NCI-H524 (cell line): Measurements from ENCODE around the gene MESP2.

Experiments used
- DNase-seq, 2 experiments: peaks; one replicate each; lab custom pipeline; 2025; lab: John Stamatoyannopoulos, UW

Gene MESP2, protein sequence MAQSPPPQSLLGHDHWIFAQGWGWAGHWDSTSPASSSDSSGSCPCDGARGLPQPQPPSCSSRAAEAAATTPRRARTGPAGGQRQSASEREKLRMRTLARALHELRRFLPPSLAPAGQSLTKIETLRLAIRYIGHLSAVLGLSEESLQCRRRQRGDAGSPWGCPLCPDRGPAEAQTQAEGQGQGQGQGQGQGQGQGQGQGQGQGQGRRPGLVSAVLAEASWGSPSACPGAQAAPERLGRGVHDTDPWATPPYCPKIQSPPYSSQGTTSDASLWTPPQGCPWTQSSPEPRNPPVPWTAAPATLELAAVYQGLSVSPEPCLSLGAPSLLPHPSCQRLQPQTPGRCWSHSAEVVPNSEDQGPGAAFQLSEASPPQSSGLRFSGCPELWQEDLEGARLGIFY

GRCh38 chr15:89776274-89777072, at the start of gene MESP2:
TSS of gene MESP2 (plus strand) at chr15:89776332. CDS start at chr15:89776358, 26 bp downstream.
- DNase-seq, result peak; percentile 45 to 82

- no peak for DNase-seq
Measured at GRCh38 chr15:89728254-89728653, 47.9 kb upstream of the MESP2 start.

DNA sequence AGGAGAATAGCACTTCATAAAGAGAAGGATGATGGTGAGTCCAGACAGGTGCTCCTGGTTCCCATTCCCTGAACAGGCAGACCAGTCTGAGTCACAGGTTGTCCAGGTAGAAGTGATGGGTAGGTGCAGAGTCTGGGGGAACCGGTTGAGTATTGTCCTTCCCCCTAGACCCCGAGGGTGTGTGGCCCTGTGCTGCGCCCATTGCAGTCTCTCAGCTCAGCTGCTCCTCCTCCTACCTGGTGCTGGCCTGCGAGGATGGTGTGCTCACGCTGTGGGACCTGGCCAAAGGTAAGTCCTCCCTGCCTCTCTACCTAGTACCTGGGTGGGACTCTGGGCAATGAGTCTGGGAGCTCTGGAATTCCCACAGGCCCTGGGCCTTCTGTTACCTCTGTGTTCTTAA, 44.9 kb upstream of the MESP2 start:
- DNase-seq, result no peak

DNA sequence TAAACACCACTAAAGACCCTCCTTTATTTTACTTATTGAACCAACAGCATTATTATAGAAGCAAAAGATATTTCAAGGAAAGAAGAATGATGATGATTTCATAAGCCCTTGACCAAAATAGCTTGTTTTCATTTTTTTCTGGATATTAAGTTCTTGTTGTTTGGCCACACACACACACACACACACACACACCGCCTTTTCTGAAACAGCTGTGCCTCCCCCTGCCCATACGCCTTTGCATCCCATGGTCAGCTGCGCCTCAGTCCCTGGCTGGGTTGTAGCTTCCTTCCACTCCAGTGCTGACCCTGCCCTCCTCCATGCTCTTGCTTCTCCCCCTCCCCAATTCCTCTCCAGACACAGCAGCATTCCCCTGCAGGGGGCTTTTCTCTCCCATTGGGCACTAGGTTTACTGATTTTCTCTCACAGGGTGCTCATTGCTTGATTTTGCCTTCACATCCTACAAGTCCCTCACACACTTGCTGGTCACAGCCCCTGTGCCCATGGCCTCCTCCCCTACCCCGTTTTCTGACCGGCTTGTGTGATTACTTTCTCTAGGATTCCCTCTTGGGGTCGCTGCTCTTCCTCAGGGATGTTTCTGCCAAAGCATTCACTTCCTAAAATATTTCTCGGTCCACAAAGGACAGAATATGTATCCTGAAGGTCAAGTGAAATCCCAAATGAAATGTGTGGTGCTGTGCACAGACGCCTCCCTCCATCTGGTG, 43.5 kb upstream of the MESP2 start:
- DNase-seq, result no peak

GRCh38 chr15:89735773-89736172, 40.4 kb upstream of the MESP2 start:
- no peak for DNase-seq

GRCh38 chr15:89740137-89740536, 36.0 kb upstream of the MESP2 start:
- peak; percentile 65 to 91 for DNase-seq

DNA sequence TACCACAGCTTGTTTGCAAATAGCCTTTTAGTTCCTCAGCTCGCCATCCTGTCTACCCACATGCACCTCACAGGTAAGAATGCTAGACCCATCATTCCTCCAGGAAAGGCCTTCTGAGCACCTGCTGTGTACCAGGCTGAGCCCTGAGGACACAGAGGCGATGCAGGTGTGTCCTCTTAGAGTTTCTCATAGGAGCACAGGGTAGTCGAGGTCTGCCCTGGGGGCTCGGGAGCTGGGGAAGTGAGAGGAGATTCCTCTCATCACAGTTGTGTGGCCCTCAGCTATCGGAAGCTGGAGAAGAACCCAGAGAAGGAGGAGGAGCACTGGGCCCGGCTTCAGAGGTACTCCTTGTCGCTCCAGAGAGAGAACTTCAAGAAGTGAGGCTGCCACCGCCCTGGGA, 33.1 kb upstream of the MESP2 start:
- DNase-seq, result no peak

DNA sequence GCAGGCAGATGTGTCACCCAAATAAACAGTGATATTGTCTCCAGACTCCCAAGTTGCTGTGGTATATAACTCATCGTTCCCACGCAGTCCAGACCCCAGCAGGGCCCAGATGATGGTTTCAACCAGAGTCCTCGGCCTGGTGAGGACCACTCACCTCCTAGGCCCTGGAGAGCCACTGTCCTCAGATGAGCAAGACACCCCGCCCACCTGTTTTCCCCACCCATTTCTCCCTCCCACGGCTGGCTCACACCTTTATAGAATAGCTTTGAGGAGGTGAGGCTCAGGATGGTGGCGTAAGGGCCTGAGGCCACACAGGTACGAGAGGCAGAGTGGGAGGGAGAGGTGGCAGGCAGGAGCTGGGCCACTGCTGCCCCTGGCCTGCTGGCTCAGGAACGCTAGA, 32.5 kb upstream of the MESP2 start:
- no peak for DNase-seq

- DNase-seq, result no peak
Measured at GRCh38 chr15:89745131-89745530, 31.0 kb upstream of the MESP2 start.

GRCh38 chr15:89745768-89746167, 30.4 kb upstream of the MESP2 start:
- no peak for DNase-seq

DNA sequence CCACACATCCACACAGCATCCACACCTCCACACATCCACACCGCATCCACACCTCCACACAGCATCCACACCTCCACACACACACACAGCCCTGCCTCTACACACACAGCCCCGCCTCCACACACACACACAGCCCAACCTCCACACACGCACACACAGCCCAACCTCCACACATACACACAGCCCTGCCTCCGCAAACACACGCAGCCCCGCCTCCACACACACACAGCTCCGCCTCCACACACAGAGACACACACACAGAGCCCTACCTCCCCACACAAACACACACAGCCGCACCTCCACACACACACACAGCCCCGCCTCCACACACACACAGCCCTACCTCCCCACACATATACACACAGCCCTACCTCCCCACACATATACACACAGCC, 29.7 kb upstream of the MESP2 start:
- no peak for DNase-seq

DNA sequence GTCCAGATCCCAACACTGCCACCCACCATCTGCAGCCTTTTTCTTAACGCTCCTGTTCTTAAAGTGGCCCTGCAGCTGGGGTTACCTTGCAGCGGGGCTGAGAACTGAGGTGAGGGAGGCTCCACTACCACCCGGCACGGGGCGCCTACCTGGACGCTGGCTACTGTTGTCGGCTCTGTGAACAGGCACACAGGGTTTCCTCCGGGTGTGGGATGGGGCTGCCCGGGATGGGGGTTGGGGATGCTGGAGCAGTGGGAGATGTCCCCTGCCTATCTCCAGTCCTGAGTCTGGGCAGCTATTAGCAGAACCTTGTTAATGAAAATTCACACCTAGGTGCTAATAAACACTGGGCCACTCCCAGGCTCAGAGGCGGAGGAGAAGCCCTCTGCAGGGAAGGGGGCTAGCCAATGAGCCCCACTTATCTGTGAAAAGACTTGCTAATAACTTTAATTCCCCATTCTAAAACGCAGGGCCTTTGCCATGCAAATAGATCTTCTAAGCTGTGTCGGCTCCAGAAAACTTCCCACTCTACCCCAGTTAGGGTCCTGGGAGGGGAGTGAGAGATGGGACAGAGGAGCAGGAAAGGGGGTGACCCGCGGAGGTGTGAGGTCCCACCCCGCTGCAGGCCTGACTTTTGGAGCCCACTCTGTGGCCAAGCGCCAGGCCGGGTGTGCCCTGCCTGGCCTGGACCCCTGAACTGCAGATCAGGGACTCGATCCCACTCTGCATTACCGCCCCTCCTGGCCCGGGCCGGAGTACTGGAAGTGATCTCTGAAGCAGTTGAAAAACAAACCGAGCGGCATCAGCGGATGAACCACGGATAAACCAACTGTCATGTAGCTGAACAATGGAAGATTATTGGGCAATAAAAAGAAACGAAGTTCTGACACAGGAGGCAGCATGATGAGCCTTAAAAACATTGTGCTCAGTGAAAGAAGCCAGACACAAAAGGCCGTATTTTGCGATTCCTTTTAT, 28.1 kb upstream of the MESP2 start:
- no peak for DNase-seq

- no peak for DNase-seq
Measured at GRCh38 chr15:89749054-89749453, 27.1 kb upstream of the MESP2 start.

GRCh38 chr15:89749526-89749925, 26.6 kb upstream of the MESP2 start:
- no peak for DNase-seq

- peak; percentile 32 to 52 for DNase-seq
Measured at GRCh38 chr15:89749951-89750559, 26.1 kb upstream of the MESP2 start.

- peak; percentile 85 to 95 for DNase-seq
Measured at GRCh38 chr15:89750560-89751542, 25.3 kb upstream of the MESP2 start, which contains the start of gene MESP1. TSS of gene MESP1 (minus strand) at chr15:89751249. CDS start at chr15:89751231, 18 bp downstream.

- DNase-seq, result no peak
Measured at GRCh38 chr15:89751748-89752147, 24.4 kb upstream of the MESP2 start.

DNA sequence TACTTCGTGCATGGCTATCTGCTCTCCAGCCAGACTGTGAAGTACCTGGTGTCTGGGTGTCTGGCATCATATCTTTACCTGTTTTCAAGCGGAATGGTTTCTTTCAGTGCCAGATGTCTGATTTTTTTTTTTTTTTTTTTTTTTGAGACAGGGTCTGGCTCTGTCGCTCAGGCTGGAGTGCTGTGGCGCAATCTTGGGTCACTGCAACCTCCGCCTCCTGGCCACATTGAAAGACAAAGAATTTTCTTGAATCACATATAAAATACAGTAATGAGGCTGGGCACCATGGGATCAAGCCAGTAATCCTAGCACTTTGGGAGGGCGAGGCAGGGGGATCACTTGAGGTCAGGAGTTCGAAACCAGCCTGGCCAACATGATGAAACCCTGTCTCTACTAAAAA, 22.3 kb upstream of the MESP2 start:
- no peak for DNase-seq

DNA sequence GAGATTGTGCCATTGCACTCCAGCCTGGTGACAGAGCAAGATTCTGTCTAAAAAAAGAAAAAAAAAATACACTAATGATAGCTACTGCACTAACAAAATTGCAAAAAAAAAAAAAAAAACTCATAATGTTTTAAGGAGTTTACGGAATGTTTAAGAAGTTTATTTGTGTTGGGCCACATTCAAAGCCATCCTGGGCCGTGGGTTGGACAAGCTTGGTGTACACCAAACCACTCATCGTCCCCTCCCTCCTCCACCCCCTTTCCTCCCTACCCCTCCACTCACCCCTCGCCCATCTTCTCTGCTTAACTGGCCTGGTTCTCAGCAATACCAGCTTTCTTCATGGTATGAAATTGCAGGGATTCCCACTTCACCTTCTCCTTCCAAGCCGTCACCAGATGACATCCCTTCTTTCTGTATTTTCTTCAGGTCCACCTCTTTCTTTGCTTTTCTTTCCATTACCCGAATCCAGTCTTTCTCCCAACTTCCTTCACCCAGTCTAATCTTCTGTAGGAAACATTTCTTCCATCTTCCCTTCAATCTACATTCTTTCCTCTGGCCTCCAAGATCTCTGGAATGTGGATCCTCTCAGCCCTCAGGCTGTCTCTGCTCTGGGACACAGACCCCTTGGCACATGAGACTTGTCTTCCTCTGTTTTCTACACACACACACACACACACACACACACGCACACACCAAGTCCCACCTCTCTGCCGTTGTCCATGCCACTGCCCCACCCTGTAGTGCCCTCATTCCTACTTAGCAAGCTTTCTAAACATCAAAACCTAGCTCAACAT, 21.6 kb upstream of the MESP2 start:
- DNase-seq, result no peak
